GM21576 (cell line): ENCODE results near the gene GMCL1.
"Not testable (repeated sequence)": the region's sequence is repeated elsewhere in the genome, so short reads cannot be mapped to it uniquely, and the experiment has no call there.

Source experiments
- ATAC-seq: cut with Tn5 transposase; IDR thresholded peaks from one replicate; pipeline ENCODE4 v1.9.1; 2021; ENCODE audit warnings: mild to moderate bottlenecking, moderate library complexity; ENCODE audit not compliant: unreplicated experiment

Gene GMCL1

GRCh38 chr2:69847068-69847828 lies 17.8 kb downstream of the GMCL1 start:
- ATAC-seq: no peak

GRCh38 chr2:69848186-69848790 lies 18.8 kb downstream of the GMCL1 start:
- no peak for ATAC-seq

GRCh38 chr2:69858261-69858660 lies 28.8 kb downstream of the GMCL1 start:
- ATAC-seq: no peak

GRCh38 chr2:69863298-69863697 lies 33.8 kb downstream of the GMCL1 start:
- no peak for ATAC-seq

- ATAC-seq: no peak
Observed at GRCh38 chr2:69888451-69888850, 59.0 kb downstream of the GMCL1 start.

GRCh38 chr2:69889302-69889701 lies 59.8 kb downstream of the GMCL1 start:
- ATAC-seq: no peak

GRCh38 chr2:69890881-69891280 lies 61.4 kb downstream of the GMCL1 start:
- ATAC-seq: no peak

- ATAC-seq: not testable (repeated sequence)
Observed at GRCh38 chr2:69892838-69893424, 63.5 kb downstream of the GMCL1 start.

- ATAC-seq: no peak
Observed at GRCh38 chr2:69893684-69894551, 64.5 kb downstream of the GMCL1 start, which contains the start of gene SNRNP27. TSS of gene SNRNP27 (plus strand) at chr2:69893956. CDS start at chr2:69893985, 29 bp downstream.

- not testable (repeated sequence) for ATAC-seq
Observed at GRCh38 chr2:69894737-69895136, 65.3 kb downstream of the GMCL1 start.

GRCh38 chr2:69902213-69902922 lies 72.9 kb downstream of the GMCL1 start:
- ATAC-seq: no peak

- ATAC-seq: no peak
Observed at GRCh38 chr2:69907216-69907615, 77.8 kb downstream of the GMCL1 start.

- ATAC-seq: no peak
Observed at GRCh38 chr2:69911985-69912563, 82.6 kb downstream of the GMCL1 start.

GRCh38 chr2:69914164-69914949 lies 84.9 kb downstream of the GMCL1 start:
- ATAC-seq: peak; percentile 86

GRCh38 chr2:69914950-69915945 lies 85.8 kb downstream of the GMCL1 start, which contains the start of gene MXD1:
TSS of gene MXD1 (plus strand) at chr2:69915109. CDS start at chr2:69915331, 222 bp downstream.
- no peak for ATAC-seq

GRCh38 chr2:69916106-69916505 lies 86.6 kb downstream of the GMCL1 start:
- no peak for ATAC-seq

- no peak for ATAC-seq
Observed at GRCh38 chr2:69917852-69918251, 88.4 kb downstream of the GMCL1 start.

GRCh38 chr2:69918401-69918800 lies 88.9 kb downstream of the GMCL1 start:
- no peak for ATAC-seq
